Measurements from ENCODE around the gene ZNF486. TPM values are rescaled to one million over a fixed set of nuclear protein-coding genes. Genes with fewer than 3 reads are reported as not detected.
"Not testable (repeated sequence)": the region's sequence is repeated elsewhere in the genome, so short reads cannot be mapped to it uniquely, and the experiment has no call there.

The ZNF486 gene
- total RNA-seq: 4.4 to 5.5 TPM (median 5.2 TPM) in 3 replicates
- long read RNA-seq, partial matches to known transcripts: 0 of 3 reads
- long read RNA-seq, other reads (novel, unspliced or antisense): 3 of 3 reads

- Mint-ChIP-seq H3K36me3 (ENCODE audit: low read depth) (peaks cover 13% of the 10 kb centered on the region), H3K27me3 (ENCODE audit: low read depth) (no peaks in the 10 kb centered on the region), H3K9me3 (ENCODE audit: low read depth) (peaks cover 3% of the 10 kb centered on the region), H3K27ac (ENCODE audit: unreplicated experiment) (peak within 1 kb of the TSS; percentile 100), H3K4me3 (ENCODE audit: unreplicated experiment) (peak within 1 kb of the TSS; percentile 99), H3K4me1 (ENCODE audit: low read depth) (peaks cover 15% of the 10 kb centered on the region)
- peak; percentile 94 for DNase-seq (ENCODE audit: low spot score)
- no peak for TF ChIP-seq CTCF (IDR thresholded peaks at IDR 0.05)
Measured at GRCh38 chr19:20167020-20167644, at the start of gene ZNF486. Gene ZNF486, plus strand, starts transcription at chr19:20167214. Its CDS starts 117 bp downstream, at chr19:20167331.

- not testable (repeated sequence) for H3K27ac Mint-ChIP-seq (ENCODE audit: unreplicated experiment); H3K4me1 Mint-ChIP-seq (ENCODE audit: low read depth); DNase-seq (ENCODE audit: low spot score); H3K27me3 Mint-ChIP-seq (ENCODE audit: low read depth); H3K4me3 Mint-ChIP-seq (ENCODE audit: unreplicated experiment)
- H3K36me3 Mint-ChIP-seq (ENCODE audit: low read depth): peaks cover 51% of the 10 kb centered on the region
- H3K9me3 Mint-ChIP-seq (ENCODE audit: low read depth): peaks cover 55% of the 10 kb centered on the region
Measured at GRCh38 chr19:20118064-20118839, 48.8 kb upstream of the ZNF486 start.

- Mint-ChIP-seq H3K4me3 (ENCODE audit: unreplicated experiment) (no peak overlapping the region), H3K36me3 (ENCODE audit: low read depth) (peaks cover 41% of the 10 kb centered on the region), H3K9me3 (ENCODE audit: low read depth) (peaks cover 54% of the 10 kb centered on the region), H3K4me1 (ENCODE audit: low read depth) (no peaks in the 10 kb centered on the region), H3K27ac (ENCODE audit: unreplicated experiment) (no peak overlapping the region), H3K27me3 (ENCODE audit: low read depth) (no peaks in the 10 kb centered on the region)
- DNase-seq (ENCODE audit: low spot score): no peak
- no peak for TF ChIP-seq CTCF (IDR thresholded peaks at IDR 0.05)
Measured at GRCh38 chr19:20124879-20125278, 42.1 kb upstream of the ZNF486 start.

GRCh38 chr19:20132933-20133332, 34.1 kb upstream of the ZNF486 start:
- H3K27ac Mint-ChIP-seq (ENCODE audit: unreplicated experiment); H3K36me3 Mint-ChIP-seq (ENCODE audit: low read depth); H3K27me3 Mint-ChIP-seq (ENCODE audit: low read depth); H3K4me1 Mint-ChIP-seq (ENCODE audit: low read depth); DNase-seq (ENCODE audit: low spot score); H3K4me3 Mint-ChIP-seq (ENCODE audit: unreplicated experiment): not testable (repeated sequence)
- H3K9me3 Mint-ChIP-seq (ENCODE audit: low read depth): peaks cover 44% of the 10 kb centered on the region

- not testable (repeated sequence) for H3K27ac Mint-ChIP-seq (ENCODE audit: unreplicated experiment); H3K36me3 Mint-ChIP-seq (ENCODE audit: low read depth); H3K4me3 Mint-ChIP-seq (ENCODE audit: unreplicated experiment); DNase-seq (ENCODE audit: low spot score); H3K4me1 Mint-ChIP-seq (ENCODE audit: low read depth); H3K27me3 Mint-ChIP-seq (ENCODE audit: low read depth)
- peaks cover 50% of the 10 kb centered on the region for H3K9me3 Mint-ChIP-seq (ENCODE audit: low read depth)
Measured at GRCh38 chr19:20137714-20138113, 29.3 kb upstream of the ZNF486 start.

- Mint-ChIP-seq H3K27ac (ENCODE audit: unreplicated experiment) (no peak overlapping the region), H3K4me1 (ENCODE audit: low read depth) (no peaks in the 10 kb centered on the region), H3K4me3 (ENCODE audit: unreplicated experiment) (no peak overlapping the region), H3K9me3 (ENCODE audit: low read depth) (peaks cover 9% of the 10 kb centered on the region), H3K36me3 (ENCODE audit: low read depth) (no peaks in the 10 kb centered on the region), H3K27me3 (ENCODE audit: low read depth) (no peaks in the 10 kb centered on the region)
- TF ChIP-seq CTCF (IDR thresholded peaks at IDR 0.05): no peak
- DNase-seq (ENCODE audit: low spot score): no peak
Measured at GRCh38 chr19:20151617-20152145, 15.3 kb upstream of the ZNF486 start.

GRCh38 chr19:20152506-20152905, 14.5 kb upstream of the ZNF486 start:
- H3K36me3 Mint-ChIP-seq (ENCODE audit: low read depth); DNase-seq (ENCODE audit: low spot score); H3K27me3 Mint-ChIP-seq (ENCODE audit: low read depth); H3K27ac Mint-ChIP-seq (ENCODE audit: unreplicated experiment); H3K4me1 Mint-ChIP-seq (ENCODE audit: low read depth); H3K4me3 Mint-ChIP-seq (ENCODE audit: unreplicated experiment): not testable (repeated sequence)
- peaks cover 11% of the 10 kb centered on the region for H3K9me3 Mint-ChIP-seq (ENCODE audit: low read depth)
